Cardiac muscle cell (in vitro differentiated cells and primary cell): ENCODE results near the gene SERPINE3. TPM values are rescaled to one million over a fixed set of nuclear protein-coding genes. Genes with fewer than 3 reads are reported as not detected.

ENCODE experiments used
- DNase-seq, 2 donors: peaks; one replicate each; pipeline versions ENCODE4 v3.0.0 to v3.0.0-alpha.2; 2010 to 2017; ENCODE audit warnings: low read depth in 1 of 2, low spot score in 1 of 2
- H3K27ac ChIP-seq: fragments of 200-600 bp; sonication (generic); 2 replicates; pipeline ENCODE4 v1.5.1; 2016
- H3K27me3 ChIP-seq: fragments of 200-600 bp; sonication (generic); 2 replicates; pipeline ENCODE4 v1.6.0; 2016; ENCODE audit warnings: control low read depth
- H3K36me3 ChIP-seq: fragments of 200-600 bp; sonication (generic); 2 replicates; pipeline ENCODE4 v1.5.1; 2016; ENCODE audit warnings: control low read depth
- H3K4me1 ChIP-seq: fragments of 200-600 bp; sonication (generic); 2 replicates; pipeline ENCODE4 v1.8.1; 2017; ENCODE audit warnings: low read depth, mild to moderate bottlenecking, mixed run types
- H3K4me3 ChIP-seq: fragments of 200-600 bp; sonication (generic); 2 replicates; pipeline ENCODE4 v1.5.1; 2016; ENCODE audit warnings: mild to moderate bottlenecking
- H3K9me3 ChIP-seq: fragments of 200-600 bp; sonication (generic); 2 replicates; pipeline ENCODE4 v1.5.1; 2017; ENCODE audit warnings: low read depth, mild to moderate bottlenecking, control low read depth
- CTCF ChIP-seq: IDR thresholded peaks from 2 replicates; pipeline ENCODE4 v1.5.1; 2012; ENCODE audit warnings: low read depth, mild to moderate bottlenecking, low read length
- polyA plus RNA-seq: library from polyadenylated mRNA; unstranded; fragments of >200 nt; fragmentation: Nextera tagmentation; extraction: Ambion mirVana; gene quantifications from 2 replicates; pipeline ENCODE4 v1.2.1, GENCODE V29; 2016
- total RNA-seq: library from RNA; depleted of rRNA; stranded (reverse); fragments of >200 nt; gene quantifications from 2 replicates; pipeline ENCODE4 v1.2.3, GENCODE V29; 2016

The SERPINE3 gene
- total RNA-seq (0.74 TPM in 1 of 2 replicates, not detected in the other), polyA plus RNA-seq (0.80 and 0.92 TPM in 2 replicates)

GRCh38 chr13:51339354-51339753 is at the start of gene SERPINE3:
Gene SERPINE3, plus strand, starts transcription at chr13:51339691. Its CDS starts 1,401 bp downstream, at chr13:51341092.
- Histone ChIP-seq H3K27ac (no peak within 1 kb of the TSS), H3K9me3 (no peaks in the 10 kb centered on the region), H3K4me3 (no peak within 1 kb of the TSS), H3K27me3 (no peaks in the 10 kb centered on the region), H3K36me3 (no peaks in the 10 kb centered on the region), H3K4me1 (no peaks in the 10 kb centered on the region)
- no peak for TF ChIP-seq CTCF
- DNase-seq, result no peak

- H3K4me1 ChIP-seq, result no peaks in the 10 kb centered on the region
- no peaks in the 10 kb centered on the region for H3K9me3 ChIP-seq
- TF ChIP-seq CTCF, result no peak
- no peaks in the 10 kb centered on the region for H3K27me3 ChIP-seq
- no peaks in the 10 kb centered on the region for H3K36me3 ChIP-seq
- H3K27ac ChIP-seq, result no peak overlapping the region
- DNase-seq, result peak in 1 of 2 donors; percentile 29
- no peak overlapping the region for H3K4me3 ChIP-seq
Observed at GRCh38 chr13:51291341-51291740, 48.1 kb upstream of the SERPINE3 start.

- TF ChIP-seq CTCF, result no peak
- no peaks in the 10 kb centered on the region for H3K9me3 ChIP-seq
- H3K4me3 ChIP-seq, result no peak overlapping the region
- DNase-seq, result peak in 1 of 2 donors; percentile 77
- H3K36me3 ChIP-seq, result no peaks in the 10 kb centered on the region
- no peaks in the 10 kb centered on the region for H3K27me3 ChIP-seq
- H3K27ac ChIP-seq, result no peak overlapping the region
- H3K4me1 ChIP-seq, result no peaks in the 10 kb centered on the region
Observed at GRCh38 chr13:51292000-51292565, 47.4 kb upstream of the SERPINE3 start.

- TF ChIP-seq CTCF, result no peak
- no peak for DNase-seq
- Histone ChIP-seq H3K27ac (no peak overlapping the region), H3K9me3 (no peaks in the 10 kb centered on the region), H3K4me1 (no peaks in the 10 kb centered on the region), H3K36me3 (no peaks in the 10 kb centered on the region), H3K4me3 (no peak overlapping the region), H3K27me3 (no peaks in the 10 kb centered on the region)
Observed at GRCh38 chr13:51297556-51297955, 41.9 kb upstream of the SERPINE3 start.

- Histone ChIP-seq H3K36me3 (no peaks in the 10 kb centered on the region), H3K4me3 (no peak overlapping the region), H3K27me3 (no peaks in the 10 kb centered on the region), H3K27ac (no peak overlapping the region), H3K4me1 (no peaks in the 10 kb centered on the region), H3K9me3 (no peaks in the 10 kb centered on the region)
- peak in 1 of 2 donors; percentile 29 for DNase-seq
- TF ChIP-seq CTCF, result no peak
Observed at GRCh38 chr13:51298812-51299211, 40.7 kb upstream of the SERPINE3 start.
